ENCODE measurements around the gene NFKBIA.
"Not testable (repeated sequence)": the region's sequence is repeated elsewhere in the genome, so short reads cannot be mapped to it uniquely, and the experiment has no call there.

The NFKBIA gene

DNA sequence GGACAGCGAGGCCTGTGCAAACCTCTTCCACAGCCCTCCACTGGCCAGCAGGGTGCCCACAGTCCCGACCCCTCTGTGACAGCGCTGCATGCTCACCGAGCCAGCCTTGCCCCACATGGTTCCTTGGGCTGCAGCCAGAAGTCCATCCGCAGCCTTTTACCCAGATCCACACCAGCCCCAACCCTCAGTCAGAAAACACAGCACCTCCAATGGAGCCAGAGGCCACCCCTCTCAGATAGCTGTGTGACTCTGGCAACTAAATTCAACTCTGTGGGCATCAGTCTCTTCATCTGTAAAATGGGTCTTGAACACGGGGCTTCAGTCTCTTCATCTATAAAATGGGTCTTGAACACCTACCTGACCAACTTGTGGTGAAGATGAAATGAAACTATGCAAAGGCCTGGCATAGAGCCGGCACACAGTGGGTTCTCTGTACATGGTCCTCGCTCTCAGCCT is 38.0 kb downstream of the NFKBIA start:
- DNase-seq, result no peak

DNA sequence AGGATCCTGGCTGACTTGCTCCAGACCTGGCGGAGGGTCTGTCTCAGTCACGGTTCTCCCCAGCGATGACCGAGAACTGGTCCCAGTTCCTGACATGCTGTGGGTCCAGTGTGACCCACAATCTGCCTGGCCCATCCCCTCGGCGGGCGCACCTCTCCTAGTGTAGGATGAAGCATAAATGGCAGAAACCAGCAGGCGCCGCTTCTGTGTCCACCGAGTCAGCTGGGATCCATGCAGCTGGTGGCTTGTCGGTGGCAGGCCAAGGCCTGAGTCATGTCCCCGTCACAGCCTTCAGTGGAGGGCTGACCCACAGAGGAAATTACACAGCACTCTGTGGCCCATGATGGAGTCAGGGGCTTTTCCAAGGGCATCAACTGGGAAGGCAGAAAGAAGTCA is 38.5 kb downstream of the NFKBIA start:
- DNase-seq, result no peak

DNA sequence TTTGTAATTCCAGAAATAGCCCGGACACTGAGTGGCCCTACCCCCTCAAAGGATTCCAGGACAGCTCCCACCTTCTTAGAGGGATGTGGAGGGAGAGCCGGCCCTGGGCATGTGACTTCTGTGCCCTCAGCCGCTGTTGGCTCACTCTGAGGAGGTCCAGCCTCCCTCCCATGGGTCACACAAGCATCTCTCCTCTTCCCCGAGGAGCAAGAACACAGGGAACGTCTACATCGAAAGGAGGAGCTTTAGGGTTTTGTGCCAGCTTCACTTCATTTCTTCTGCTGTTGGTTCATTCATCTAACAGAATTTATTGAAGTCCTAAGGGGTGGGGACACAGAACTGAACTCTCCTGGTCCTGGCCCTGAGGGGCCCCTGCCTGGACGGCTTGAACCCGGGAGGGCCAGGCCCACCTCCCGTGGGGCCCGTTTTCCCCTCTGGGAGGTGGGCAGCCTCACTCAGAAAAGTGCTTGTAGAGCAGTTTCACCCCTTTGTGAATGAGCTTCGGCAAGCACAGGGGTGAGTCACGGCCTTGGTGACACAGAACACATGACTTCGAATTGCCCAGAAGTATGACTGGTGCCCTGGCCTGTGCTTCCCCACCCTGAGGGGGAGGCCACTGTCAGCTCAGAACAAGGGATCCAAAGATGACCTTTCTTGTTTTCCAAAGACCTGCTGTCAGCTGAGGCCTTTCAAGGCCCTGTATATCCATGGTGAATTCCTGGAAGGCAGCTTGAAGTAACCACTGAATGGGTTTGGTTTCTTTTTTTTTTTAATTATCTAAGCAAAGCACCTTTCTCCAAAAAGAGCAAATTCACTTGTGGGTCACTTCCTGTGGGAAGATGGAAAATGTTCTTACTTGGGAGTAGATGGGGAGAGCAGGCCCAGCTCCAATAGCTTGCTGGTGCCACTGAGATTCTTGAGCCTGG is 39.2 kb downstream of the NFKBIA start:
- no peak for DNase-seq

DNA sequence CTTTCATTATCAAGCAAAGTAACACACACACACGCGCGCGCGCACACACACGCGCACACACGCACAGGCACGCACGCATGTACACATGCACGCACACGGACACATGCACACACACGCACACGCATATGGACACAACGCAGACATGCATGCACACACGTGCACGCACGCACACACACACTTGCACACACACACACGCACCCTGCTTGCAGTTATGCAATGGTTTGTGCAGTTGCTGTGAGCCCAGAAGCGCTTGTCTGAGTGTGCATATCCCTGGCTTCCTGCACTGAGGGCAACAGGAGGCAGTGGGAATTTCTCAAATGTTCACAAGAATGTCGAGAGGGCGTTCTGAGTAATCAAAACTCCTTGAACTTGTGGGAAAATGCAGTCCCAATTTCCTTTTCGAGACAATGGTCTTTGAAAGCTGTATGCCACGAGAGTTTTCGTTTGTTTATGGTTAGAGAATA is 41.6 kb downstream of the NFKBIA start:
- no peak for DNase-seq

DNA sequence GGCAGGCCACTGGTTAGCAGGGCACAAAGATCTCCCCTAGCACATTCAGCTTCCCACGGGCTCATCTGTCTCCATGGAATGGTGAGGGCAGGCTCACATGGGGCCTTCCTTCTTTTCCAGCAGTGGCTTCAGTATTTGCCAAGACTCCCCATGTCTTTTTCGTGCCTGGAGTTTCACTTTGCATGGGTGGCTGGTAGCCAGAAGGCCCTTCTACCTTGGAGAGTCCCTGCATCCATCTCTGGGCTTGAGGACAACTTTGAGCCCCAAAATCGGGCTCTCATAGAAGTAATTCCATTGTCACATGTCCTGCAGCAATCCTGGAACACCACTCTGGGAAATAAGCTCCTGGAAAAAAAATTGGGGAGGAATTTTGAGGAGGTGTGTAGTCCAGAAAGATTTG is 42.1 kb downstream of the NFKBIA start:
- no peak for DNase-seq

- DNase-seq, result no peak
Measured at GRCh38 chr14:35361141-35361480, 43.4 kb downstream of the NFKBIA start.

- DNase-seq, result not testable (repeated sequence)
Measured at GRCh38 chr14:35359655-35360054, 44.9 kb downstream of the NFKBIA start.

- no peak for DNase-seq
Measured at GRCh38 chr14:35355981-35356841, 48.3 kb downstream of the NFKBIA start.

- not testable (repeated sequence) for DNase-seq
Measured at GRCh38 chr14:35355235-35355634, 49.3 kb downstream of the NFKBIA start.

GRCh38 chr14:35353409-35354172 is 51.0 kb downstream of the NFKBIA start:
- no peak for DNase-seq

DNA sequence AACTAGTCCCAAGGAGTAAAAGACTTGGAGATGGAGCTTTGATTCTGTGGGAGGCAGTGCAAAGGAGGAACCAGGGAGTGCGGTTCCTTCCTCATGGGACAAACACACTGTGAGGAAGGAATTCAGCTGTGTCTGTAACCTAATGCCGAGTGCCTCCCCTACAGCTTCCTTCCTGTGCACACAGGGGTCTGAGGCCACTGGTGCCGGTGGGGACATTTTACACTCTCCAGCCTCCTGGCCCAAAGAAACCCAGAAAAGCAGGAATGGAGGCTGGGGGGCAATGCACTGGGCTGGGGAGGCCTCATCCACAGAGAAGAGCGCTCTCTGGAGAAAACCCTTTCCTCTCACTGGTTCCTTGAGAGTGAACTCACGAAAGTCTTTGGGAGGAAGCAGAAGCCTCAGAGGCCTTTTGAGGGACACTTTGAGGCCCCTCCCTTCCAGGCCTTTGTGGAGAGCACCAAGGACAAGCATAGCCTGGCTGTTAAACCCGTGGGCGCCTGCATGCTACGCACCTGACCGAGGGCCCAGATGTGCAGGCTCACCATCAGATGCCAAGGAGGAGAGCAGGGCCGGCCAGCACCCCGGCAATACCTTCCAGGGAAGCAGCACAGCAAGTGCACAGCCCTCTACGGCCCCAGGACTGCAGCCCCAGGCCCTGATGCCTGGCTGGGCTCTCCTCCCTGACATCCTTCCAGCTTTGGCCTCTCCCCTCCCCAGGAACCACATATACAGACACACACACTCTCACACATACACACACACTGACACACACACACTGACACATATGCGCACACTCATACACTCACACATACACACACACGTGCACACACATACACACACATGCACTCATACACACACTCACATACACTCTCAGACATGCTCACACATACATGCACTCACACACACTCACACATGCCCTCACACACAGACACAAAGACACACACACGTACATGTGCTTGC is 52.0 kb downstream of the NFKBIA start:
- DNase-seq, result no peak

GRCh38 chr14:35351897-35352273 is 52.7 kb downstream of the NFKBIA start:
- no peak for DNase-seq

Measured in NCI-H2107 (cell line).